Right lobe of liver (tissue), 4 donors: ENCODE measurements around the gene RERE.

Experiments
- CTCF ChIP-seq, 4 donors: fragments of 200-600 bp in 3 of 4; fragments of 450-650 bp in 1 of 4; IDR thresholded peaks; one replicate each; pipeline versions ENCODE4 v1.5.1 to v1.8.0; 2016 to 2022; ENCODE audit warnings: antibody characterized with exemption in 4 of 4, mild to moderate bottlenecking in 2 of 4
- POLR2A ChIP-seq: fragments of 450-650 bp; IDR thresholded peaks from one replicate; pipeline ENCODE4 v1.6.1; 2017; ENCODE audit warnings: antibody characterized with exemption, mild to moderate bottlenecking
- donor health status: DM: no; HTN: no; CAD: no.
- donor health status: DM: no; HTN: no; CAD: no.
- donor health status: DM: no; HTN: yes; CAD: no.

GRCh38 chr1:8712413-8713231 is 104.8 kb downstream of the RERE start:
- TF ChIP-seq CTCF (IDR thresholded peaks at IDR 0.05), result no peak
- TF ChIP-seq POLR2A, result no peak
